PC-3 (cell line): ENCODE data around the gene ATG5.

ENCODE experiments used
- CTCF ChIP-seq: fragments of 300-600 bp; sonication (generic); conservative IDR thresholded peaks from 2 replicates; pipeline ENCODE4 v1.5.1; 2017; ENCODE audit warnings: antibody characterized with exemption, low read depth, mild to moderate bottlenecking, low read length
- EZH2 ChIP-seq: fragments of 300-600 bp; sonication (generic); IDR thresholded peaks from one replicate; pipeline ENCODE4 v1.6.1; 2017; ENCODE audit warnings: antibody characterized with exemption, mild to moderate bottlenecking, low read length; ENCODE audit not compliant: unreplicated experiment
- EZH2phosphoT487 ChIP-seq: fragments of 300-600 bp; sonication (generic); IDR thresholded peaks from 2 replicates; pipeline ENCODE4 v1.6.1; 2018; ENCODE audit warnings: mild to moderate bottlenecking, antibody characterized with exemption, low read length, borderline replicate concordance

DNA sequence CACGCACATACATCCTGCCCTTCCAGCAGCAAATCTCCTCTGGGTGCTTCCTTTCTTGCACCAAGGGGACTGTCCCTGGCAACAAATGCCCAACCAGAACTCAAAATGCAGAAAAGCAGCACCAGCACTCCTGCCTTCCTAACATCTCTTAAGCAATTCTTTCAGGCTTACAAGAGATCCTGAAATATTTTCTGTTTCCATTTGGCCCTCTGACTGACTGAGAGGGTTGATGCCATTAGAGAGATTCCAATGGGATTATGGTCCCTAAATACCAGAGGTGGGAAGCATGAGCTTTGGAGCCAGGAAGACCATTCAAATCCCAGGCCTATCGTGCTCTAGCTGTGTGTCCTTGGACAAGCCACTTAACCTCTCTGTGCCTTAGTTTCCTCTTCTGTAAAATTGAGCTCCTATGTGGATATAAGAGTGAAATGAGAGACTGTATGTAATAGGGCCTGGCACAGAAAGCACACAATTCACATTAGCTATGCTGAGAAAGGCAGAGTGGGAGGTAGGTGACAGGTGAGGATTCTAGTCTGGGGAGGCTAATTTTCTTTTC, 182.6 kb downstream of the ATG5 start:
- no peak for TF ChIP-seq CTCF
- TF ChIP-seq EZH2 = no peak
- TF ChIP-seq EZH2phosphoT487 = no peak
